ENCODE measurements around the gene SMIM24.
A peak's percentile ranks its signal among the peaks of the same experiment; 100 is the strongest.

Gene SMIM24

DNA sequence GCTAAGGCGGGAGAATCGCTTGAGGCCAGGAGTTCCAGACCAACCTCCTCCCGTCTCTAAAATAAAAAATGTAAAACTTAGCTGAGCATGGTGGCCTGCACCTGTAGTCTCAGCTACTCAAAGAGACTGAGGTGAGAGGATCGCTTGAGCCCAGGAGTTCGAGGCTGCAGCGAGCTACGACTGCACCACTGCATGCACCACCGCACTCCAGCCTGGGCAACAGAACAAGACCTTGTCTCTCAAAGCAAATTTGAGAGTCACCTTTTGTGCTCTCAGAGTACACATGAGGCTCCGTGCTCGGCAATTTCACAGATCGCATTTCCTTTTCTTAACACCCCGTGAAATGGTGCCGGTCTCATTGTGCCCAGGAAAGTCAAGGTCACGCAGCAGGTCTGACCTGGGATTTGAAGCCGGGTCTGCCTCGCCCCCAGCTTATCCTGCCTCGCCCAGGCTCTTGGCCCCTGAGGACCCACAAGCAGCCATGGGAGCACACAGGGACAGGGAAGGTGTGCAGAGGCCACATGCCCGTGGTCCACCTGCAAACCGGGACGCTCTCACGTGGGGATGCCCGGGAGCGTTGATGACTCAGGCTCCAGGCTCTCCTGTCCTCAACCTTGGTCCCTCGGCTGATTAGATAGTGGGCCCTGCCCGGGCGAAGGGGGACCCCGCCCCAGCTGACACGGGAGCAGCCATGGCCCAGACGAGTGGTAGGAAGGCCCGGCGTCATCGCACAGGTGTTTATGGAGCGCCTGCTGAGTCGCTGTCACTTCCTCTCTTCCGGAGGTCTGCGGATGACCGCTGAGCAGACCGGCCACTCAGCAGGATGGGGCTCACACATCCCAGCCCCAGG is 1.1 kb upstream of the SMIM24 start:
- H3K4me3 ChIP-seq (ENCODE audit: low read length): no peak overlapping the region
- TF ChIP-seq, protein P1, sequence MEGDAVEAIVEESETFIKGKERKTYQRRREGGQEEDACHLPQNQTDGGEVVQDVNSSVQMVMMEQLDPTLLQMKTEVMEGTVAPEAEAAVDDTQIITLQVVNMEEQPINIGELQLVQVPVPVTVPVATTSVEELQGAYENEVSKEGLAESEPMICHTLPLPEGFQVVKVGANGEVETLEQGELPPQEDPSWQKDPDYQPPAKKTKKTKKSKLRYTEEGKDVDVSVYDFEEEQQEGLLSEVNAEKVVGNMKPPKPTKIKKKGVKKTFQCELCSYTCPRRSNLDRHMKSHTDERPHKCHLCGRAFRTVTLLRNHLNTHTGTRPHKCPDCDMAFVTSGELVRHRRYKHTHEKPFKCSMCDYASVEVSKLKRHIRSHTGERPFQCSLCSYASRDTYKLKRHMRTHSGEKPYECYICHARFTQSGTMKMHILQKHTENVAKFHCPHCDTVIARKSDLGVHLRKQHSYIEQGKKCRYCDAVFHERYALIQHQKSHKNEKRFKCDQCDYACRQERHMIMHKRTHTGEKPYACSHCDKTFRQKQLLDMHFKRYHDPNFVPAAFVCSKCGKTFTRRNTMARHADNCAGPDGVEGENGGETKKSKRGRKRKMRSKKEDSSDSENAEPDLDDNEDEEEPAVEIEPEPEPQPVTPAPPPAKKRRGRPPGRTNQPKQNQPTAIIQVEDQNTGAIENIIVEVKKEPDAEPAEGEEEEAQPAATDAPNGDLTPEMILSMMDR (IDR thresholded peaks at IDR 0.05; ENCODE audit: insufficient read depth, low read depth, low read length, missing control alignments): no peak
- no peak for DNase-seq (ENCODE audit: low read depth)

- peak; percentile 36 for DNase-seq (ENCODE audit: low read depth)
- H3K4me3 ChIP-seq (ENCODE audit: low read length): no peak overlapping the region
- TF ChIP-seq, protein P1 (IDR thresholded peaks at IDR 0.05; ENCODE audit: insufficient read depth, low read depth, low read length, missing control alignments): no peak
These were observed 500 bp downstream of the SMIM24 start for GRCh38 chr19:3479834-3480215.

- DNase-seq (ENCODE audit: low read depth): no peak
- TF ChIP-seq, protein P1 (IDR thresholded peaks at IDR 0.05; ENCODE audit: insufficient read depth, low read depth, low read length, missing control alignments): no peak
- H3K4me3 ChIP-seq (ENCODE audit: low read length): no peak overlapping the region
These were observed 1.0 kb downstream of the SMIM24 start for GRCh38 chr19:3479177-3479833.

DNA sequence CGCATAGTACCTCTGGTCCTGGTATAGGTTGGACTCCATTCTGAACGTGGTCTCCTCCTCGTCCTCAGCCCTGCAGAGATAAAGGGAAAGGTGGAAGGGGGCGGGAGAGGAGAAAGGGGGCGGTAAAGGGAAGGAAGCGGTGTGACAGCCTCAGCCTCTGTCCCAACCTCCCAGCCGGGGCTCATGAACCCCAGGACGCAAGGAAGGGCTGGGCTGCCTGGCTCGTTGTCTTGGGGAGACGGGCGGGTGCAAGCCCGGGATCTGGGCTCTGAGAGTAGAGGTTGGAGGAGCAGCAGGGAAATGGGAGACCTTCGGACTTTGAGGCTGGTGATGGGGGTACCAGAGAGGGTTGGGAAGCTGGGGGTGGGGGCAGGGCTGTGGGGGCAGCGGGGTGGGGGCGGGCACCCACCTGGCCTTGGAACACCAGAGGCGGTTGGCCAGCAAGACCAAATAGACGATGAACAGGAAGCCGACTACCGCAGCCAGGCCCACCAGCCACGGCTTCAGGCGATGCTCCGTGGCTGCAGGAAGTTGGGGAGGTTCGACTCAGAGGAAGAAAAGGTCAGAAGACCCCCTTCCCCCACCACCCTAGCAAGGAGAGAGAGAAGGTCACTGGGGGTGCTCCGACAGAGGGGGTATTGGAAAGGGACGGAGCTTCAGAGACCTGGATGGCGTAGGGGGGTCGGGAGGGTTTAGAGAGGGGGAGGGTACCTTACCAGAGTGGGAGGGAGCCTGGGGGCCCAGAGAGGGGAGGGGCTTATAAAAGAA is 1.7 kb downstream of the SMIM24 start:
- H3K4me3 ChIP-seq (ENCODE audit: low read length): no peak overlapping the region
- TF ChIP-seq, protein P1 (IDR thresholded peaks at IDR 0.05; ENCODE audit: insufficient read depth, low read depth, low read length, missing control alignments): no peak
- no peak for DNase-seq (ENCODE audit: low read depth)

GRCh38 chr19:3477951-3478350 is 2.4 kb downstream of the SMIM24 start:
- DNase-seq (ENCODE audit: low read depth): no peak
- H3K4me3 ChIP-seq (ENCODE audit: low read length): no peak overlapping the region
- TF ChIP-seq, protein P1 (IDR thresholded peaks at IDR 0.05; ENCODE audit: insufficient read depth, low read depth, low read length, missing control alignments): no peak

DNA sequence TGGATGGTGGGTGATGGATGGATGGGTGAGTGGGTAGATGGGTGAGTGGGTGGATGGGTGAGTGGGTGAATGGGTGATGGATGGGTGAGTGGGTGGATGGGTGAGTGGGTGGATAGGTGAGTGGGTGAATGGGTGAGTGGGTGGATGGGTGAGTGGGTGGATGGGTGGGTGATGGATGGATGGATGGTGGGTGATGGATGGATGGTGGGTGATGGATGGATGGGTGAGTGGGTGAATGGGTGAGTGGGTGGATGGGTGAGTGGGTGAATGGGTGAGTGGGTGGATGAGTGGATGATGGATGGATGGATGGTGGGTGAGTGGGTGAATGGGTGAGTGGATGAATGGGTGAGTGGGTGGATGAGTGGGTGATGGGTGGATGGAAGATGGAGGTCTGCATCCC is 2.8 kb downstream of the SMIM24 start:
- no peak for DNase-seq (ENCODE audit: low read depth)
- TF ChIP-seq, protein P1 (IDR thresholded peaks at IDR 0.05; ENCODE audit: insufficient read depth, low read depth, low read length, missing control alignments): no peak
- no peak overlapping the region for H3K4me3 ChIP-seq (ENCODE audit: low read length)

All from epithelial cell of esophagus (primary cell).